GM06990 (cell line): ENCODE measurements around the gene GPATCH11.

Experiments
- DNase-seq: peaks from one replicate; pipeline ENCODE4 v3.0.0-alpha.2; 2011; ENCODE audit not compliant: insufficient read length; ENCODE audit errors: extremely low read depth
- H3K27me3 ChIP-seq: replicated peaks from 2 replicates; pipeline ENCODE4 v1.6.0; 2011; ENCODE audit warnings: low read length; ENCODE audit not compliant: control insufficient read depth, insufficient read depth
- H3K36me3 ChIP-seq: 2 replicates; pipeline ENCODE4 v1.5.1; 2011; ENCODE audit warnings: low read length; ENCODE audit not compliant: control insufficient read depth, insufficient read depth
- H3K4me3 ChIP-seq: replicated peaks from 2 replicates; pipeline ENCODE4 v1.5.1; 2011; ENCODE audit warnings: low read depth, mild to moderate bottlenecking, control low read depth, low read length
- TF ChIP-seq, protein P1 (sequence below): IDR thresholded peaks from 2 replicates; pipeline ENCODE4 v1.5.1; 2011; ENCODE audit warnings: low read length, control low read depth, mild to moderate bottlenecking, inconsistent platforms; ENCODE audit not compliant: insufficient read depth, poor library complexity, severe bottlenecking

The GPATCH11 gene

DNA sequence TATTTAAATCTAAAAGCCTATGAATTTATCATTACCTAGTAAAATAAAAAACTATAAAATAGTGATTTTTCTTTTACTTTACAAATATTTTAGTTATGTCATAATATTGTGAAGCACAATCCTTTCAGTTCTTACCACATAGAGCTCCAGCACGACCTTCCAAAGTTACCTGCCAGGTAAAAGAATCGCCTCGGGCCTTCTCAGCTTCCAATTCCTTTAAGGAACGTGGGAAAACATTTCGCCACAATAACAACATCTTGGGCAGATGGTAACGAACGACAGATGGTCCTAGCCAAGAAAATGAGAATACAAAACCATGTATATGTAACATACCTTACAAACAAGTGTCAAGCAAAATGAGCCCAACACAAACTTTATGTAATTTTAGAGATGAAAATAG is 23.9 kb upstream of the GPATCH11 start:
- H3K36me3 ChIP-seq = peaks cover 5% of the 10 kb centered on the region
- TF ChIP-seq, protein P1, sequence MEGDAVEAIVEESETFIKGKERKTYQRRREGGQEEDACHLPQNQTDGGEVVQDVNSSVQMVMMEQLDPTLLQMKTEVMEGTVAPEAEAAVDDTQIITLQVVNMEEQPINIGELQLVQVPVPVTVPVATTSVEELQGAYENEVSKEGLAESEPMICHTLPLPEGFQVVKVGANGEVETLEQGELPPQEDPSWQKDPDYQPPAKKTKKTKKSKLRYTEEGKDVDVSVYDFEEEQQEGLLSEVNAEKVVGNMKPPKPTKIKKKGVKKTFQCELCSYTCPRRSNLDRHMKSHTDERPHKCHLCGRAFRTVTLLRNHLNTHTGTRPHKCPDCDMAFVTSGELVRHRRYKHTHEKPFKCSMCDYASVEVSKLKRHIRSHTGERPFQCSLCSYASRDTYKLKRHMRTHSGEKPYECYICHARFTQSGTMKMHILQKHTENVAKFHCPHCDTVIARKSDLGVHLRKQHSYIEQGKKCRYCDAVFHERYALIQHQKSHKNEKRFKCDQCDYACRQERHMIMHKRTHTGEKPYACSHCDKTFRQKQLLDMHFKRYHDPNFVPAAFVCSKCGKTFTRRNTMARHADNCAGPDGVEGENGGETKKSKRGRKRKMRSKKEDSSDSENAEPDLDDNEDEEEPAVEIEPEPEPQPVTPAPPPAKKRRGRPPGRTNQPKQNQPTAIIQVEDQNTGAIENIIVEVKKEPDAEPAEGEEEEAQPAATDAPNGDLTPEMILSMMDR = no peak
- H3K4me3 ChIP-seq = no peak overlapping the region

DNA sequence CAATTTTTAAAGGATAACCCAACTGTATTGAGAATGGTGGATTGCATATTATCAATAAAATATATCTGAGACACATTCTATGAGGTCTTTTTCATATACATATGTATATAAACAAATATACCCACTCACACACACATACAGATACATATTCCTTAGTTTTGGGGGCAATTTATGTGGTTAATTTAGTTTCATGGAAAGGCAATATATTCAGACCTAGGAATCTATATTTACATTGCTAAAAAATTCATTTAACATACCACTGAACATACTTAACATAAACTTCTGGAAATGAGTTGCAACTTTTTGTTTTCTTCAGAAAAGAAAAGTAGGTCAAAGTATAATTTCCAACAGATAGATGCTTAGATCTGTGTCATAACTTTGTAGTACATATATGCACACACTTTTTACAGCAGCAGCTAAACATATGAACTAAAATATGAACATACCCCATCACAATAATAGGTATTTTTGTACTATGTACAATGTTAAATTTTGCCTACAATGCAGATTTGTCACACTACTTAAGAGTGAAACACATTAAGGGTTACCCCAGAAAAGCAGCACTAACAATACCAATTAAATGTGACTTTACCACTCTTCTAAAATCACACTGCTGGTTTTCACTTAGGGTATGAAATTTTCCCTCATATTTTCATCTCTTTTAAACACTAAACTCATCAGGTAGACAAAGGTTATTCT is 23.2 kb upstream of the GPATCH11 start:
- H3K4me3 ChIP-seq = no peak overlapping the region
- no peaks in the 10 kb centered on the region for H3K27me3 ChIP-seq
- H3K36me3 ChIP-seq = peaks cover 3% of the 10 kb centered on the region
- DNase-seq = no peak
- TF ChIP-seq, protein P1 = no peak

More for the DNA sequence above, 23.9 kb upstream of the GPATCH11 start:
- H3K27me3 ChIP-seq = no peaks in the 10 kb centered on the region
- DNase-seq = no peak

DNA sequence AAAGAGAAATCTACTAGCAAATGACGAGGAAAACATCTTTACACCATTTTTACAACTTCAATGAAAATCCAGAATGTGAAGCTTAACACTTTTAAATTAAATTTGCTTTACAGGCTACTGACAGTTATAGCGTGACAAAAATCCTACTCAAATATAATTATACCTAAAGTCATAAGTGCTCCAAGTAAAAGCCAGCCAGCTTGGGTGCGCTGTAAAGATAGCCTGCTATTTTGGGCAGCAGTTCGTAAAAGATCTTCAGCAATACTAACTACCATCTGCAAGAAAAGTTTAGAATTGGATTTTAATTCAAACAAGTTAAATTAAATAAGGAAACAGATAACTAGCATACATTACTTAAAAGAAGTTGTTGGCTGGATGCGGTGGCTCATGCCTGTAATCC is 22.5 kb upstream of the GPATCH11 start:
- H3K27me3 ChIP-seq = no peaks in the 10 kb centered on the region
- no peak overlapping the region for H3K4me3 ChIP-seq
- TF ChIP-seq, protein P1 = no peak
- no peak for DNase-seq
- H3K36me3 ChIP-seq = peaks cover 3% of the 10 kb centered on the region

DNA sequence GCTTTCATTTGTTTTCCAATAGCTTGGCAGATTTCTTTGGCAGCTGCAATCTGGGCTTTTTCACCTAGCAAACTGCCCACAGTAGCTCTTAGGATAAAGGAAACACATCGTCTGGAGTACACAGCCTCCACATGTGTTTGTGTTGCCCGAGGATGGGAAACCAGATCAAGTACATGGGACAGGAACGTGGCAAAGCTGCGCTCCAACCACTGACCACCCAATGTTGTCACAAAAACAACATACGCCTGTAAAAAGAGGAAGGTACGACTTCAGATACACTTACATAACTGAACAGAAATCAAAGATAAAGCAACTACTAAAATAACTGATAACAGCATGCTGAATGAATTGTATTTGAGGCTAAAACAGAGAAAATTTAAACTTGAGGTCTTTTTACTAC is 15.6 kb upstream of the GPATCH11 start:
- no peak for DNase-seq
- no peak overlapping the region for H3K4me3 ChIP-seq
- no peaks in the 10 kb centered on the region for H3K27me3 ChIP-seq
- H3K36me3 ChIP-seq = peaks cover 7% of the 10 kb centered on the region
- TF ChIP-seq, protein P1 = no peak

DNA sequence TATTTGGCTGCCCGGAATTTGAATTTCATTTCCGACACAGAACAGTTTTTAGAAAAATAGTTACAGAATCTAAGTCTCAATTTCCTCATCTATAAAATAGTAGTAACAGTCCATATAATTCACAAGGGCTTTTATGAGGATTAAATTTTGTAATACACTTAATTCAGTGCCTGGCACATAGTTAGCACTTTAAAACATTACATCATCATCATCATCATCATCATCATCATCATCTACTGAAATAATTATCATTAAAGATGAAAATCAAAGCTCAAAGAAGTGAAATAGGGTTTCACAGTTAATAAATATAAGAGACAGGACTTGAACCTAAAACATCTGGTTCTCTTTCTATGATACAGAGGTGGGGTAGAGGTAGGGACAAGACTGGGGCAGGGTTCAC is 13.4 kb upstream of the GPATCH11 start:
- no peaks in the 10 kb centered on the region for H3K27me3 ChIP-seq
- DNase-seq = no peak
- peaks cover 4% of the 10 kb centered on the region for H3K36me3 ChIP-seq
- no peak overlapping the region for H3K4me3 ChIP-seq
- TF ChIP-seq, protein P1 = no peak

DNA sequence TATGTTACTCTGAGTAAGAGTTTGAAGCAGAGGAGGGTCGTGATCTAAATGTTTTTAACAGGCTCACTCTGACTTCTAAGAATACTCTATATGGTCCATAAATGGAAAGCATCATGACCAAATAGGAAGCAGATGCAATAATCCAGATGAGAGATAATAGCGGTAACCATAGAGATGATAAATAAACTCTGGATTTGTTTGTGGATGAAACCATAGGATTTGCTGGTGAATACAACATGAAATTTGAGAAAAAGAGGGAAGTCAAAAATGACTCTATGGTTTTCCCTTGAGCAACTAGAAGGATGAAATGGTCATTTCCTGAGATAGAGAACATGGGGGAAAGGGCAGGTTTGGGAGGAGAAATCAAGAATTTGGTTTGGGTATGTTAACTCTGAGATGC is 4.1 kb upstream of the GPATCH11 start:
- H3K4me3 ChIP-seq = no peak overlapping the region
- DNase-seq = no peak
- peaks cover 2% of the 10 kb centered on the region for H3K36me3 ChIP-seq

More for the DNA sequence above, 4.1 kb upstream of the GPATCH11 start:
- TF ChIP-seq, protein P1 = no peak
- H3K27me3 ChIP-seq = no peaks in the 10 kb centered on the region
